Stomach (tissue), 9 donors: ENCODE data around the gene LITAF. TPM values are rescaled to one million over a fixed set of nuclear protein-coding genes. Genes with fewer than 3 reads are reported as not detected.
"Not testable (repeated sequence)": the region's sequence is repeated elsewhere in the genome, so short reads cannot be mapped to it uniquely, and the experiment has no call there.

Source experiments
- DNase-seq, 2 donors: peaks; one replicate each; pipeline versions ENCODE4 v3.0.0 to v3.0.0-alpha.2; 2013 to 2019
- H3K27ac ChIP-seq, 5 donors: fragments of 200-600 bp in 4 of 5; sonication (generic) in 4 of 5; one replicate each; pipeline ENCODE4 v1.5.1; 2013 to 2019; ENCODE audit warnings: mild to moderate bottlenecking in 1 of 5, moderate library complexity in 1 of 5
- H3K27me3 ChIP-seq, 3 donors: fragments of 200-600 bp; sonication (generic); one replicate each; pipeline ENCODE4 v1.5.1; 2017 to 2019; ENCODE audit warnings: mixed run types in 1 of 3
- H3K36me3 ChIP-seq, 4 donors: fragments of 200-600 bp; sonication (generic); 1 replicate in 3 of 4; 2 replicates in 1 of 4; pipeline ENCODE4 v1.5.1; 2016 to 2019
- H3K4me1 ChIP-seq, 4 donors: fragments of 200-600 bp; sonication (generic); one replicate each; pipeline ENCODE4 v1.5.1; 2016 to 2019
- H3K4me3 ChIP-seq, 4 donors: fragments of 200-600 bp; sonication (generic) in 3 of 4; one replicate each; pipeline ENCODE4 v1.5.1; 2016 to 2019; ENCODE audit warnings: mild to moderate bottlenecking in 1 of 4
- H3K9me3 ChIP-seq, 4 donors: fragments of 200-600 bp; sonication (generic); one replicate each; pipeline ENCODE4 v1.5.1; 2016 to 2019
- CTCF ChIP-seq, 7 experiments: fragments of 450-650 bp in 4 of 7; fragments of 200-600 bp in 3 of 7; sonication (generic) in 3 of 7; IDR thresholded peaks; one replicate each; pipeline ENCODE4 v1.5.1; 2016 to 2019; ENCODE audit warnings: antibody characterized with exemption in 7 of 7, control low read depth in 2 of 7, mild to moderate bottlenecking in 1 of 7
- EP300 ChIP-seq: sonication (generic); formaldehyde crosslinking; IDR thresholded peaks from one replicate; pipeline ENCODE4 v1.6.1; 2017; ENCODE audit warnings: antibody characterized with exemption
- POLR2A ChIP-seq, 4 donors: fragments of 450-650 bp; IDR thresholded peaks; one replicate each; pipeline ENCODE4 v1.6.1; 2016; ENCODE audit warnings: antibody characterized with exemption in 4 of 4, control low read depth in 2 of 4, mild to moderate bottlenecking in 1 of 4, moderate library complexity in 1 of 4
- POLR2AphosphoS5 ChIP-seq, 3 donors: sonication (generic); formaldehyde crosslinking; IDR thresholded peaks; one replicate each; pipeline ENCODE4 v1.6.1; 2016; ENCODE audit warnings: antibody characterized with exemption in 3 of 3
- WGBS, 5 donors: extraction: QIAGEN DNeasy Blood & Tissue Kit in 3 of 5; methylation state at CpG; one replicate each; pipeline versions ENCODE4 v1.1.5 to v1.1.7; 2013 to 2018; 5-methylcytosine and 5-hydroxymethylcytosine counted together
- intact Hi-C: fragments of 100-400 bp; cut with DNase I; formaldehyde crosslinking; loops from one replicate; pipeline ENCODE4 v1.15.1; 2023; ENCODE audit warnings: low total_unique reads
- polyA plus RNA-seq, 3 donors: library from polyadenylated mRNA; stranded (reverse); fragments of 200-250 nt; gene quantifications; one replicate each; pipeline ENCODE4 v1.2.3, GENCODE V29; 2013
- total RNA-seq, 5 donors: library from RNA; depleted of rRNA; stranded (reverse); fragments of >200 nt; gene quantifications; one replicate each; pipeline versions ENCODE4 v1.1.0 to v1.2.3, GENCODE V29; 2014 to 2016
- donor health status: healthy with polysubstance abuse.
- donor health status: Bipolar disorder and iron deficiency.
- donor health status: healthy.

The LITAF gene
- total and polyA plus RNA-seq, 8 donors, result 9.8 to 211 (median 60.2) TPM

- H3K36me3 ChIP-seq, result no peaks in the 10 kb centered on the region
- H3K27me3 ChIP-seq, result no peaks in the 10 kb centered on the region
- WGBS, 5 donors, result 27 to 63% (median 54%) methylated on average over 3 of the region's 3 CpGs
- intact Hi-C loops, result no loop called here
- TF ChIP-seq POLR2A (IDR thresholded peaks at IDR 0.05), result no peak
- no peak for DNase-seq
- H3K9me3 ChIP-seq, result no peaks in the 10 kb centered on the region
- peak overlapping the region in 3 of 5 donors; percentile 6 to 99 (median 97) for H3K27ac ChIP-seq
- no peak overlapping the region for H3K4me3 ChIP-seq
- peaks cover 57 to 89% (median 75%) of the 10 kb centered on the region in 4 donors for H3K4me1 ChIP-seq
Measured at GRCh38 chr16:11581678-11582077, 5.0 kb downstream of the LITAF start.

DNA sequence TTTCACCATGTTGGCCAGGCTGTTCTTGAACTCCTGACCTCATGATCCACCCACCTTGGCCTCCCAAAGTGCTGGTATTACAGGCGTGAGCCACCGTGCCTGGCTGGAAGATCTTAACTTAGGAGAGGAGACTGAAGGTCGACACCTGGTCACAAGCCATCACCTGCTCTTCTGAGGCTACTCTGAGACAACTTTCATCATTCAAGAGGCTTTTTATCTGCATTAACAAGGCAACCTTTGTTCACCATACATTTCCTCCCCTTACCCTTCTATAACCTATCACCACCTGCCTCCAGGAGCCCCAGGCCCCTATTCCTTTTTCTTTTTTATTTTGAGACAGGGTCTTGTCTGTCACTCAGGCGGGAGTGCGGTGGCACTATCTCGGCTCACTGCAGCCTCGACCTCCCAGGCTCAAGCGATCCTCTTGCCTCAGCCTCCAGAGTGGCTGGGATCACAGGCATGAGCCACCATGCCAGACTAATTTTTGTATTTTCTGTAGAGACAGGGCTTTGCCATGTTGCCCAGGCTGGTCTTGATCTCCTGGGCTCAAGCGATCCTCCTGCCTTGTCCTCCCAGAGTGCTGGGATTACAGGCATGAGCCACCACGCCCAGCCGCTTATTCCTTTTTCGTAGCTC, 6.2 kb downstream of the LITAF start:
- H3K27me3 ChIP-seq, result no peaks in the 10 kb centered on the region
- no peaks in the 10 kb centered on the region for H3K9me3 ChIP-seq
- intact Hi-C loops, result no loop called here
- no peak overlapping the region for H3K4me3 ChIP-seq
- WGBS, 5 donors, result 85 to 95% (median 91%) methylated on average over 12 of the region's 12 CpGs
- no peaks in the 10 kb centered on the region for H3K36me3 ChIP-seq
- H3K27ac ChIP-seq, result peak overlapping the region in 3 of 5 donors; percentile 6 to 99 (median 6)
- H3K4me1 ChIP-seq, result peaks cover 59 to 98% (median 80%) of the 10 kb centered on the region in 4 donors
- TF ChIP-seq POLR2AphosphoS5 (IDR thresholded peaks at IDR 0.05) (no peak), EP300 (no peak), POLR2A (IDR thresholded peaks at IDR 0.05) (no peak), CTCF (IDR thresholded peaks at IDR 0.05) (no peak)
- no peak for DNase-seq

DNA sequence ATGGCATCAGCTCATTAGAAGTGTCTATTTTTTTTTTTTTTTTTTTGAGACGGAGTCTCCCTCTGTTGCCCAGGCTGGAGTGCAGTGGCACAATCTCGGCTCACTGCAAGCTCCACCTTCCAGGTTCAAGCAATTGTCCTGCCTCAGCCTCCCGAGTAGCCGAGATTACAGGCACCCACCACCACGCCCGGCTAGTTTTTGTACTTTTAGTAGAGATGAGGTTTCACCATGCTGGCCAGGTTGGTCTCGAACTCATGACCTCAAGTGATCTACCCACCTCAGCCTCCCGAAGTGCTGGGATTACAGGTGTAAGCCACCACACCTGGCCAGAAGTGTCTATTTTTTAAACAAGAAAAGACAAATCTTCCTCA, 9.4 kb downstream of the LITAF start:
- H3K4me3 ChIP-seq, H3K27ac ChIP-seq, H3K9me3 ChIP-seq, intact Hi-C loops, DNase-seq, H3K36me3 ChIP-seq, H3K27me3 ChIP-seq: not testable (repeated sequence)
- H3K4me1 ChIP-seq, result peaks cover 42 to 98% (median 77%) of the 10 kb centered on the region in 4 donors
- WGBS, 5 donors, result 84 to 96% (median 92%) methylated on average over 8 of the region's 8 CpGs

GRCh38 chr16:11576427-11577289, 10.1 kb downstream of the LITAF start:
- Histone ChIP-seq H3K4me1 (peaks cover 45 to 98% (median 77%) of the 10 kb centered on the region in 4 donors), H3K9me3 (no peaks in the 10 kb centered on the region), H3K27me3 (no peaks in the 10 kb centered on the region), H3K27ac (no peak overlapping the region), H3K36me3 (no peaks in the 10 kb centered on the region), H3K4me3 (no peak overlapping the region)
- intact Hi-C loops, result no loop called here
- no peak for TF ChIP-seq POLR2AphosphoS5 (IDR thresholded peaks at IDR 0.05)
- TF ChIP-seq EP300, result no peak
- TF ChIP-seq POLR2A (IDR thresholded peaks at IDR 0.05), result no peak
- no peak for TF ChIP-seq CTCF (IDR thresholded peaks at IDR 0.05)
- DNase-seq, result no peak
- 54 to 65% (median 64%) methylated on average over 9 of the region's 9 CpGs for WGBS, 5 donors

DNA sequence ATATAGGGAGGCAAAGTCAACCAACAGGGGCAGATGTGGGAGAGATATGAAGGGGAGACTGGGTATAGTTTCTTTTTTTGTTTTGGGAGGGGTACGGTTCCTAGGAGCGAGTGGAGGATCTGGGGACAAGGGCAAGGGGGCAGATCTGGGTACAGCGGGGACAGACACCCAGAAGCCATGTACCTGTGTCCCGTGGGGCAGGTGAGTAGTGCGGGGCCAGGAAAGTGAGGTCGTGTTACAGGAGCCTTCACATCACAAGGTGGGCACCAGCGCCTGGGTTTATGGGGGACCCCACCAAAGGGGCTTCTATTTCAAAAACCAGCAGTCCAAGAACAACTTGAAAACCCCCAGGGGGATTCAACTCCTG, 11.5 kb downstream of the LITAF start:
- Histone ChIP-seq H3K36me3 (peaks cover 0 to 9% (median 2%) of the 10 kb centered on the region in 4 donors), H3K9me3 (no peaks in the 10 kb centered on the region), H3K4me1 (peaks cover 33 to 95% (median 74%) of the 10 kb centered on the region in 4 donors), H3K4me3 (no peak overlapping the region), H3K27ac (peak overlapping the region in 3 of 5 donors; percentile 0 to 27 (median 4)), H3K27me3 (no peaks in the 10 kb centered on the region)
- DNase-seq, result no peak
- TF ChIP-seq CTCF (IDR thresholded peaks at IDR 0.05) (no peak), POLR2AphosphoS5 (IDR thresholded peaks at IDR 0.05) (no peak), POLR2A (IDR thresholded peaks at IDR 0.05) (no peak), EP300 (no peak)
- intact Hi-C loops, result no loop called here
- WGBS, 5 donors, result 87 to 95% (median 94%) methylated on average over 7 of the region's 7 CpGs
